Hepatocyte (in vitro differentiated cells): ENCODE data around the gene LDB2. TPM values are rescaled to one million over a fixed set of nuclear protein-coding genes. Genes with fewer than 3 reads are reported as not detected.

Experiments
- DNase-seq: peaks from one replicate; pipeline ENCODE4 v3.0.0-alpha.2; 2016; ENCODE audit warnings: low spot score
- H2AFZ ChIP-seq: fragments of 200-600 bp; sonication (generic); 2 replicates; pipeline ENCODE4 v1.6.0; 2016; ENCODE audit warnings: antibody characterized with exemption, mild to moderate bottlenecking
- H3K27ac ChIP-seq: fragments of 200-600 bp; sonication (generic); 2 replicates; pipeline ENCODE4 v1.5.1; 2016; ENCODE audit warnings: mild to moderate bottlenecking
- H3K27me3 ChIP-seq: fragments of 200-600 bp; sonication (generic); 2 replicates; pipeline ENCODE4 v1.6.1; 2016
- H3K36me3 ChIP-seq: fragments of 200-600 bp; sonication (generic); replicated peaks from 2 replicates; pipeline ENCODE4 v1.5.1; 2016; ENCODE audit warnings: low read depth; ENCODE audit not compliant: insufficient read depth
- H3K4me1 ChIP-seq: fragments of 200-600 bp; sonication (generic); 2 replicates; pipeline ENCODE4 v1.5.1; 2016; ENCODE audit warnings: mild to moderate bottlenecking, moderate library complexity; ENCODE audit not compliant: insufficient read depth
- H3K4me2 ChIP-seq: fragments of 200-600 bp; sonication (generic); 2 replicates; pipeline ENCODE4 v1.6.0; 2016
- H3K4me3 ChIP-seq: fragments of 200-600 bp; sonication (generic); 2 replicates; pipeline ENCODE4 v1.5.1; 2016; ENCODE audit warnings: mild to moderate bottlenecking
- H3K79me2 ChIP-seq: fragments of 200-600 bp; sonication (generic); 2 replicates; pipeline ENCODE4 v1.6.0; 2017; ENCODE audit warnings: mild to moderate bottlenecking
- H3K9me2 ChIP-seq: fragments of 200-600 bp; sonication (generic); replicated peaks from 2 replicates; pipeline ENCODE4 v1.6.0; 2017; ENCODE audit warnings: mild to moderate bottlenecking; ENCODE audit not compliant: insufficient read depth
- H3K9me3 ChIP-seq: fragments of 200-600 bp; sonication (generic); 2 replicates; pipeline ENCODE4 v1.5.1; 2016; ENCODE audit warnings: low read depth, mild to moderate bottlenecking
- H4K20me1 ChIP-seq: fragments of 200-600 bp; sonication (generic); 2 replicates; pipeline ENCODE4 v1.6.0; 2016; ENCODE audit warnings: mild to moderate bottlenecking; ENCODE audit not compliant: insufficient read depth, poor library complexity, severe bottlenecking
- CTCF ChIP-seq: fragments of 200-600 bp; sonication (generic); IDR thresholded peaks from 2 replicates; pipeline ENCODE4 v1.5.1; 2016; ENCODE audit warnings: antibody characterized with exemption, mild to moderate bottlenecking; ENCODE audit not compliant: poor library complexity
- EZH2 ChIP-seq: fragments of 200-600 bp; sonication (generic); IDR thresholded peaks from 2 replicates; pipeline ENCODE4 v1.6.1; 2016; ENCODE audit warnings: antibody characterized with exemption, mild to moderate bottlenecking, borderline replicate concordance
- EZH2phosphoT487 ChIP-seq: fragments of 200-600 bp; sonication (generic); IDR thresholded peaks from one replicate; pipeline ENCODE4 v1.6.1; 2018; ENCODE audit warnings: antibody characterized with exemption, mild to moderate bottlenecking, low read depth, moderate library complexity; ENCODE audit not compliant: unreplicated experiment, severe bottlenecking
- WGBS: methylation state at CpG from one replicate; pipeline ENCODE4 v1.1.6; 2016; ENCODE audit warnings: low lambda C conversion rate; ENCODE audit errors: missing lambda C conversion rate; 5-methylcytosine and 5-hydroxymethylcytosine counted together
- polyA plus RNA-seq: library from polyadenylated mRNA; unstranded; fragments of >200 nt; fragmentation: Nextera tagmentation; extraction: Ambion mirVana; gene quantifications from 2 replicates; pipeline ENCODE4 v1.2.1, GENCODE V29; 2016
- total RNA-seq: library from RNA; depleted of rRNA; stranded (reverse); fragments of >200 nt; gene quantifications from 2 replicates; pipeline ENCODE4 v1.2.3, GENCODE V29; 2014

LDB2 gene
- total and polyA plus RNA-seq, 2 experiments from 2014 or later: 8.7 to 20.3 TPM

- Histone ChIP-seq H2AFZ (no peak overlapping the region), H3K4me1 (peaks cover 12% of the 10 kb centered on the region), H3K9me2 (no peaks in the 10 kb centered on the region), H3K9me3 (no peaks in the 10 kb centered on the region), H3K27ac (no peak overlapping the region), H3K36me3 (no peaks in the 10 kb centered on the region), H3K4me3 (no peak overlapping the region), H3K27me3 (no peaks in the 10 kb centered on the region), H3K4me2 (no peak overlapping the region), H3K79me2 (no peaks in the 10 kb centered on the region), H4K20me1 (no peaks in the 10 kb centered on the region)
- DNase-seq: no peak
- TF ChIP-seq EZH2phosphoT487 (no peak), CTCF (no peak), EZH2 (no peak)
- WGBS: 90% methylated on average over 4 of the region's 4 CpGs
Observed at GRCh38 chr4:16663307-16663706, 235.1 kb downstream of the LDB2 start.

GRCh38 chr4:16661813-16662212 is 236.6 kb downstream of the LDB2 start:
- H3K27ac ChIP-seq: no peak overlapping the region
- H3K79me2 ChIP-seq: no peaks in the 10 kb centered on the region
- TF ChIP-seq EZH2 (no peak), CTCF (no peak), EZH2phosphoT487 (no peak)
- peaks cover 16% of the 10 kb centered on the region for H3K4me1 ChIP-seq
- H3K9me3 ChIP-seq: no peaks in the 10 kb centered on the region
- no peak for DNase-seq
- no peaks in the 10 kb centered on the region for H3K27me3 ChIP-seq
- no peak overlapping the region for H2AFZ ChIP-seq
- H3K36me3 ChIP-seq: no peaks in the 10 kb centered on the region
- H4K20me1 ChIP-seq: no peaks in the 10 kb centered on the region
- WGBS: 86% methylated on average over 2 of the region's 2 CpGs
- H3K9me2 ChIP-seq: no peaks in the 10 kb centered on the region
- no peak overlapping the region for H3K4me3 ChIP-seq
- H3K4me2 ChIP-seq: no peak overlapping the region

GRCh38 chr4:16660656-16661055 is 237.8 kb downstream of the LDB2 start:
- Histone ChIP-seq H3K9me3 (no peaks in the 10 kb centered on the region), H3K27ac (peak overlapping the region; percentile 65), H4K20me1 (no peaks in the 10 kb centered on the region), H3K4me1 (peaks cover 16% of the 10 kb centered on the region), H3K4me2 (no peak overlapping the region), H2AFZ (no peak overlapping the region), H3K79me2 (no peaks in the 10 kb centered on the region), H3K27me3 (no peaks in the 10 kb centered on the region), H3K9me2 (no peaks in the 10 kb centered on the region), H3K36me3 (no peaks in the 10 kb centered on the region), H3K4me3 (no peak overlapping the region)
- TF ChIP-seq EZH2phosphoT487: no peak
- TF ChIP-seq EZH2: no peak
- TF ChIP-seq CTCF: no peak
- no peak for DNase-seq
- WGBS: 98% methylated on average over 2 of the region's 2 CpGs

GRCh38 chr4:16659694-16660093 is 238.8 kb downstream of the LDB2 start:
- Histone ChIP-seq H2AFZ (no peak overlapping the region), H3K79me2 (no peaks in the 10 kb centered on the region), H3K36me3 (no peaks in the 10 kb centered on the region), H3K4me1 (peaks cover 16% of the 10 kb centered on the region), H4K20me1 (no peaks in the 10 kb centered on the region), H3K4me3 (no peak overlapping the region), H3K9me2 (no peaks in the 10 kb centered on the region), H3K27ac (peak overlapping the region; percentile 65), H3K4me2 (no peak overlapping the region), H3K9me3 (no peaks in the 10 kb centered on the region), H3K27me3 (no peaks in the 10 kb centered on the region)
- TF ChIP-seq EZH2 (no peak), EZH2phosphoT487 (no peak), CTCF (no peak)
- no peak for DNase-seq
- 78% methylated on average over 3 of the region's 3 CpGs for WGBS
